C4-2B (cell line): ENCODE results near the gene TRMT44.

Experiments used
- H3K27ac ChIP-seq: fragments of 450-650 bp; 2 replicates; pipeline ENCODE4 v1.5.1; 2017
- ZFX ChIP-seq: fragments of 450-650 bp; IDR thresholded peaks from 2 replicates; pipeline ENCODE4 v1.6.1; 2017
- TF ChIP-seq, protein P1 (sequence below): fragments of 450-650 bp; conservative IDR thresholded peaks from 2 replicates; pipeline ENCODE4 v1.5.1; 2017; ENCODE audit warnings: mild to moderate bottlenecking

Gene TRMT44

DNA sequence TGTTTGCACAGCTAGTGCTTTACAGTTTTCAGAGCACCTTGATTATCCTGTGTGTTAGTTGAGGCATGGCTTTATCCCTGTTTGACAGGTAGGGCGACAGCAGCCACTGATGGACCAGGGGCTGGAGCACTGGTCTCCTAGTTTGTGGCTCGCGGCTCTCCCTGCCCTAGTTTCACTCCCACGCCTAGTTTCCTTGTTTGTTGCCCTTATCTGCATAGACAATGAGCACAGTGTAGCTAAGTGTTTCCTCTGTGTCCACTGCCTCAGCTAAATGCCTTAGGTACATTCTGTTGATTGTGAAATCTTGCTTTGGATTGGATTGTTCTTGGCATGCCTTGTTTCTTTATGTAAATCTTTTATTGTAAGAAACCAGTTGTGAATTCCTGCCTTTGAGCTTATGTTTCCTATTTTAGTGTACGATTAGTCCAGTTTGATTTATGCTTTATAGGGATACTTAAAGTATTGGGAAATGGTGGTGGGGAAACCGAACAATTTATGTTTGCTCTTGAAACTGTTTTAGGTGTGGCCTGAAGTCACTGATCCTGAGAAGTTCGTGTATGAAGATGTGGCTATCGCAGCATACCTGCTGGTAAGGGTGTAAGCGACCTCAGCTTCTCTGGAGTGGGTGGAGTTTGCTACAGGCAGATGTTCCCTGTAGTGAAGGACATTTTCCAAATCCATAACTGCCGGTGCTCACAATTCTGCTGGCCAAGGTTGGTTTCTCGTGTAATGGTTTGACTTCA, 11.0 kb downstream of the TRMT44 start:
- H3K27ac ChIP-seq = no peak overlapping the region
- no peak for TF ChIP-seq ZFX
- TF ChIP-seq, protein P1, sequence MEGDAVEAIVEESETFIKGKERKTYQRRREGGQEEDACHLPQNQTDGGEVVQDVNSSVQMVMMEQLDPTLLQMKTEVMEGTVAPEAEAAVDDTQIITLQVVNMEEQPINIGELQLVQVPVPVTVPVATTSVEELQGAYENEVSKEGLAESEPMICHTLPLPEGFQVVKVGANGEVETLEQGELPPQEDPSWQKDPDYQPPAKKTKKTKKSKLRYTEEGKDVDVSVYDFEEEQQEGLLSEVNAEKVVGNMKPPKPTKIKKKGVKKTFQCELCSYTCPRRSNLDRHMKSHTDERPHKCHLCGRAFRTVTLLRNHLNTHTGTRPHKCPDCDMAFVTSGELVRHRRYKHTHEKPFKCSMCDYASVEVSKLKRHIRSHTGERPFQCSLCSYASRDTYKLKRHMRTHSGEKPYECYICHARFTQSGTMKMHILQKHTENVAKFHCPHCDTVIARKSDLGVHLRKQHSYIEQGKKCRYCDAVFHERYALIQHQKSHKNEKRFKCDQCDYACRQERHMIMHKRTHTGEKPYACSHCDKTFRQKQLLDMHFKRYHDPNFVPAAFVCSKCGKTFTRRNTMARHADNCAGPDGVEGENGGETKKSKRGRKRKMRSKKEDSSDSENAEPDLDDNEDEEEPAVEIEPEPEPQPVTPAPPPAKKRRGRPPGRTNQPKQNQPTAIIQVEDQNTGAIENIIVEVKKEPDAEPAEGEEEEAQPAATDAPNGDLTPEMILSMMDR = no peak

- no peak overlapping the region for H3K27ac ChIP-seq
- TF ChIP-seq, protein P1 = no peak
- TF ChIP-seq ZFX = no peak
Measured at GRCh38 chr4:8453957-8454356, 13.4 kb downstream of the TRMT44 start.

DNA sequence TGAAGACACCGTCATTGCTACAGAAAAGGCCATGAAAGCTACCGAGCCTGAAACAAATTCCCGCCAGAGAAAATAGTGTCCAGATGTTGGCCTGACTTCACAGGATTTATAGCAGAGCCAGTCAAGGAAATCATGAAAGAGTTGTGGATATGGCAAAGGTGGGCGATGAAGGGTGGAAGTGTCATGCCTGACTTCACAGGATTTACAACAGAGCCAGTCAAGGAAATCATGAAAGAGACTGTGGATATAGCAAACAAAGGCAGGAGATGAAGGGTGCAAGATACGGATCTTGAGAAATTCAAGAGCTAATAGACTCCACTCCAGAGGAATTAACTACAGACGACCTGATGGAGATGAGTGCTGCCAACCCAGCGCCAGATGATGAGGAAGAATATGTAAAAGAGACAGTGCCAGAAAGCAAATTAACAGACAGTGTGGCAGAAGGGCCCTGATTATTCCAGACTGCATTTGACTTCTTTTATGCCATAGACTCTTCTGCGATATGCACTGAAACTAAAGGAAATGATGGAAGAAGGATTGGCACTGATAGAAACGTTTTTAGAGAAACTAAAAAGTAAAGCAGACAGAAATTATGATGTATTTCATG, 17.2 kb downstream of the TRMT44 start:
- no peak overlapping the region for H3K27ac ChIP-seq
- TF ChIP-seq, protein P1 = no peak
- TF ChIP-seq ZFX = no peak

- no peak for TF ChIP-seq ZFX
- TF ChIP-seq, protein P1 = no peak
- H3K27ac ChIP-seq = no peak overlapping the region
Measured at GRCh38 chr4:8459867-8460445, 19.4 kb downstream of the TRMT44 start.

DNA sequence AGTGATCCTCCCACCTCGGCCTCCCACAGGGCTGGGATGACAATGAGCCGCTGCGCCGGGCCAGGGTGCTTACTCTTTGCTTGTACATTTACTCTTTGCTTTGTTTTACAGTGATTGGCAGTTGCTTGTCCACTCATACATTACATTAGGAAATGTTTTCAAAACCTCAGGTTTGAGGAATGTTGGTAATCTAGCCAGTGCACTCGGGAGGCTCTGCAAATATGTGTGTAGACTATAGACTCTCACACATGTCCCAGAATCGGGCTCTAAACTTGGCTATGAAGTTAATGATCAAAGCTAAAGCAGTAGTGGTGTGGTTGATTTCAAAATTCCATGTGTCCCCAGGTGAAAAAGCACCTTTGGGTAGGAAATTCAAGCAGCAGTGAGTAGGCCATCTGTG, 20.5 kb downstream of the TRMT44 start:
- H3K27ac ChIP-seq = no peak overlapping the region
- TF ChIP-seq, protein P1 = no peak
- no peak for TF ChIP-seq ZFX

DNA sequence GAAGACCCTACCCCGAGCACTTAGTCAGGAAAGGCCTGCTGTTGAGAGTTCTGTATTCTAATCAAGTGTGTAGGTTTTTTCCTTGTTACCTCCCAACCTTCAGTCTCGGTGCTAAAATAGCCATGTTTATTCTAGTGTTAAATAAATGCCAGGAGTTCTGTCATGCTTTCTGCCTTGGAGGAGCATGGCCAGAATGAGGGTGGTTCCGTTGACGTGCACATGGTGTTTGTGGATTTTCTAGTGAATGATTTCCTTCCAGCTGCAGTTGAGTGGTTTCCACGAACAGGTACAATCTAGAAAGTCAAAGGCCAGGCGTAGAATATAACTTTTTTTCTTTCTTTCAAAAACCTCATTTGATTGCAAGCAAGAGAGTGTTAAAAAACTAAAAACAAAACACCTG, 21.0 kb downstream of the TRMT44 start:
- no peak for TF ChIP-seq ZFX
- TF ChIP-seq, protein P1 = no peak
- no peak overlapping the region for H3K27ac ChIP-seq

- H3K27ac ChIP-seq = no peak overlapping the region
- TF ChIP-seq, protein P1 = no peak
- no peak for TF ChIP-seq ZFX
Measured at GRCh38 chr4:8463811-8464210, 23.2 kb downstream of the TRMT44 start.
